Cardiac fibroblast (primary cell): ENCODE results near the gene TINAG.
"Not testable (repeated sequence)": the region's sequence is repeated elsewhere in the genome, so short reads cannot be mapped to it uniquely, and the experiment has no call there.

Experiments used
- DNase-seq, 2 donors: peaks; one replicate each; pipeline versions ENCODE4 v3.0.0 to v3.0.0-alpha.2; 2010; ENCODE audit warnings: low read depth in 2 of 2
- H3K4me3 ChIP-seq, 2 donors: replicated peaks in 1 of 2; 1 replicate in 1 of 2; 2 replicates in 1 of 2; pipeline ENCODE4 v1.5.1; 2011; ENCODE audit warnings: low read depth in 2 of 2, low read length in 2 of 2, mild to moderate bottlenecking in 2 of 2, moderate library complexity in 1 of 2
- CTCF ChIP-seq: IDR thresholded peaks from one replicate; pipeline ENCODE4 v1.5.1; 2011; ENCODE audit warnings: low read depth, mild to moderate bottlenecking, low read length, inconsistent platforms

TINAG gene

GRCh38 chr6:54320871-54321270 lies 12.6 kb downstream of the TINAG start:
- no peak overlapping the region for H3K4me3 ChIP-seq
- DNase-seq = no peak
- TF ChIP-seq CTCF = no peak

GRCh38 chr6:54327631-54328030 lies 19.4 kb downstream of the TINAG start:
- H3K4me3 ChIP-seq = no peak overlapping the region
- no peak for TF ChIP-seq CTCF
- DNase-seq = no peak

DNA sequence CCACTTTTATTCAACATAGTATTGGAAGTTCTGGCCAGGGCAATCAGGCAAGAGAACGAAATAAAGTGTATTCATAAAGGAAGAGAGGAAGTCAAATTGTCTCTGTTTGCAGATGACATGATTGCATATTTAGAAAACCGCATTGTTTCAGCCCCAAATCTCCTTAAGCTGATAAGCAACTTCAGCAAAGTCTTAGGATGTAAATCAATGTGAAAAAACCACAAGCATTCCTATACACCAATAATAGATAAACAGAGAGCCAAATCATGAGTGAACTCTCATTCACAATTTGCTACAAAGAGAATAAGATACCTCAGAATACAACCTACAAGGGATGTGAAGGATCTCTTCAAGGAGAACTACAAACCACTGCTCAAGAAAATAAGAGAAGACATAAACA lies 23.3 kb downstream of the TINAG start:
- H3K4me3 ChIP-seq, DNase-seq: not testable (repeated sequence)

- no peak for TF ChIP-seq CTCF
- H3K4me3 ChIP-seq = no peak overlapping the region
- DNase-seq = peak; percentile 89 to 92
These were observed 27.6 kb downstream of the TINAG start for GRCh38 chr6:54335871-54336270.

- TF ChIP-seq CTCF = no peak
- no peak for DNase-seq
These were observed 45.7 kb downstream of the TINAG start for GRCh38 chr6:54353975-54354374.

DNA sequence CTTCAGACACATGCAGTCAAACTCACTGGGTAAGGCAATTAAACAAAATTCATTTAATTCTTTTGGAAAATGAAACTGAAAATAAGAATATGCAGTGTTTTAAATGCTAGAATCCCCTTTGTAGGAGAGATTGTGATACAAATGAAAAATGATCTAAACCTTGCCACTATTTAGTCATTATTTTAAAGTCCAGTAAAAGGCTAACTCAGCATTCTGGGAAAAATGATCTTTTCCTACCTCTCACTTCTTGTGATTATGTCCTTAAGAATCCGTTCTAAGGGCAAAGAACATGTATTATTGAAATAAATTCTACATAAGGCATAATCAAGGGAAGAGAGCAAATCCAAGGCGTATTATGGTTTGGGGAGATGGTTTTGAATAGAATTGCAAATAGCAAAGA lies 46.4 kb downstream of the TINAG start:
- no peak for TF ChIP-seq CTCF

More at GRCh38 chr6:54353975-54354374, 45.7 kb downstream of the TINAG start:
- H3K4me3 ChIP-seq = no peak overlapping the region

GRCh38 chr6:54357141-54357540 lies 48.9 kb downstream of the TINAG start:
- no peak for DNase-seq
- TF ChIP-seq CTCF = no peak

More for the DNA sequence above, 46.4 kb downstream of the TINAG start:
- DNase-seq = no peak
- H3K4me3 ChIP-seq = no peak overlapping the region

GRCh38 chr6:54361188-54361587 lies 52.9 kb downstream of the TINAG start:
- no peak for TF ChIP-seq CTCF
- no peak for DNase-seq
- H3K4me3 ChIP-seq = no peak overlapping the region

More at GRCh38 chr6:54357141-54357540, 48.9 kb downstream of the TINAG start:
- H3K4me3 ChIP-seq = no peak overlapping the region
